ENCODE measurements around the gene CAMTA2.

DNA sequence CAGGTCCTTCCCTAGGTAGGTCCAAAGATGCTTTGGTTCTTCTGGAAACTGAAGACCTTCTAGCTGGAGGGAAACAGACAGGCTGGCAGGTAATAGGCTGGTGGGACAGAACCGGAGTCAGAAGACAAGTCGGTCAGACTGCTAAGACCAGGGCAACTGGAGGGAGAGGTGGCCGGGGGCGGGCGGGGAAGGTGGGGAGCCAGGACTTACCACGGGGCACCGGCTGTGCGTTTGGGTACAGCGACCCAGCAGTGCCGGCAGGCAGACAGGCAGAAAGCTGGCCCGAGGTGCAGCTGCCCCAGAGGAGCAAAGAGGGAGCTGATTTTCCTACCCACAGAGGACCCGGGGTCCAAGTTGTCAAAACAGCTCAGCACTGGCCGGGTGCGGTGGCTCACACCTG, 47.2 kb upstream of the CAMTA2 start:
- TF ChIP-seq, protein P1, sequence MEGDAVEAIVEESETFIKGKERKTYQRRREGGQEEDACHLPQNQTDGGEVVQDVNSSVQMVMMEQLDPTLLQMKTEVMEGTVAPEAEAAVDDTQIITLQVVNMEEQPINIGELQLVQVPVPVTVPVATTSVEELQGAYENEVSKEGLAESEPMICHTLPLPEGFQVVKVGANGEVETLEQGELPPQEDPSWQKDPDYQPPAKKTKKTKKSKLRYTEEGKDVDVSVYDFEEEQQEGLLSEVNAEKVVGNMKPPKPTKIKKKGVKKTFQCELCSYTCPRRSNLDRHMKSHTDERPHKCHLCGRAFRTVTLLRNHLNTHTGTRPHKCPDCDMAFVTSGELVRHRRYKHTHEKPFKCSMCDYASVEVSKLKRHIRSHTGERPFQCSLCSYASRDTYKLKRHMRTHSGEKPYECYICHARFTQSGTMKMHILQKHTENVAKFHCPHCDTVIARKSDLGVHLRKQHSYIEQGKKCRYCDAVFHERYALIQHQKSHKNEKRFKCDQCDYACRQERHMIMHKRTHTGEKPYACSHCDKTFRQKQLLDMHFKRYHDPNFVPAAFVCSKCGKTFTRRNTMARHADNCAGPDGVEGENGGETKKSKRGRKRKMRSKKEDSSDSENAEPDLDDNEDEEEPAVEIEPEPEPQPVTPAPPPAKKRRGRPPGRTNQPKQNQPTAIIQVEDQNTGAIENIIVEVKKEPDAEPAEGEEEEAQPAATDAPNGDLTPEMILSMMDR (IDR thresholded peaks at IDR 0.05) = no peak
- TF ChIP-seq POLR2A (IDR thresholded peaks at IDR 0.05) = no peak
- no peak for TF ChIP-seq EP300 (IDR thresholded peaks at IDR 0.05)

Data from tibial nerve (tissue), 4 donors.